ENCODE measurements around the gene POMZP3.
"Not testable (repeated sequence)": the region's sequence is repeated elsewhere in the genome, so short reads cannot be mapped to it uniquely, and the experiment has no call there.

Gene POMZP3

DNA sequence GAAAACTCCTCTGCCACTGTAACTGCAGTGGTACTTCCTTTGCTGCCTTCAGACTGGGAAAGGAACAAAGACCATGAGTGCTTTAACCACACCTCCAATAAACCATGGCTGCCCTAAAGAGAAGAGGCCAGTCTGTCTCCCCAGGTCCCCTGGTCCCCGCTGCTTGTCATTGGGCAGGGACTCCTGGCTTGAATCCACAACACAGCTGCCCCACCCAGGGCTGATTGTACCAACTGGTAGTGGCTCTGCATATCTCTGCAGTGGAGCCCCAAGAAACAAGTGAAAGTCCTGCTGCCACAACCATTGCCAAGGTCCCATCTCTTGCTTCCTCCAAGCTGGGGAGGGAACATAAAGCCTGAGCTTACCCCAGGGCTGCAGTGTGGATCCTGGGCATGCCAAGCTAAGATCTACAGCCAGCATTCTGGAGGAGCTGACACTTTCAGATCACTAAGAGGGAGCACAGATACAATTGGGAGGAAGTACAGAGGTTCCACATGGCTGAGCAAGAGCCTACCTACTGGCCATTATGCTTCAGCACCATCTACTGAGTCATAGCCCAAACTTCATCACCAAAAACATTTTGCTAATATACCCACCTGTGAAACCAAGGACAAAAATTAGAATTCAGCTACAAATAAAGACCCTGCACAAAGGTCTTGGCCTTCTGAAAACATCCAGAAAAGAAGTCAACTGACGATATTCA is 35.3 kb downstream of the POMZP3 start:
- not testable (repeated sequence) for H3K27ac ChIP-seq

DNA sequence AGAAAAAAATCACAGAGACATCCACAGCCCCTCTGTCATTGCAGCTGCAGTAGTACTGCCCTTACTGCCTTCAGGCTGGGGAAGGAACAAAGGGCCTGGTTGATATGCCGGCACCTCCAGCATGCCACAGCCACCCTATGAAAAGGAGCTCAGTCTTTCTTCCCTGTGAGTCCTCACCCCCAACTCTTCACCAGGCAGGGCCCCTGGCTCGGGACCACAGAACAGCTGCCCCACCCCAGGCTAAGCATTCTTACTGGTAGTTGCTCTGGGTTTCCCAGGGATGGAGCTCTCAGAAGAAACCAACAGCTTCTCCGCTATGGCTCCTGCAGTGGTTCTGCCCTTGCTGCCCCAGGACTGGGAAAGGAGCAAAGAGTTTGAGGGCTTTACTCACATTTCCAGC is 36.0 kb downstream of the POMZP3 start:
- not testable (repeated sequence) for H3K27ac ChIP-seq

DNA sequence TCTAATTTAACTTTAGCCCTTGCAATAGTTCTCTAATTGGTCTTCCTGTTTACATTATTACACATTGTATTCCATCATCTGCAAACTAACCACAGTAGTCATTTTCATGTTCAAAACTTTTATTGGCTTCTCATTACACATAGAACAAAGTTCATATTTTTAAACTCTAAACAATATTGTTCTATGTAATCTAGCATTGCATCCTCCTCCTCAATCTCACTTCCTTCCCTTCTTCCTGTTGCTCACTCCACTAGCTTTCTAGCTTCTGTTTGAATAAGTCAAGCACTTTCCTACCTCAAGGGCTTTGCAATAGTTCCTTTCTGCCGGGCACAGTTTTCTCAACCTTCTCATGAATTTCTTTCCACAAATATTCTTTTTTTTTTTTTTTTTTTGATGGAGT is 38.5 kb downstream of the POMZP3 start:
- H3K27ac ChIP-seq = not testable (repeated sequence)

DNA sequence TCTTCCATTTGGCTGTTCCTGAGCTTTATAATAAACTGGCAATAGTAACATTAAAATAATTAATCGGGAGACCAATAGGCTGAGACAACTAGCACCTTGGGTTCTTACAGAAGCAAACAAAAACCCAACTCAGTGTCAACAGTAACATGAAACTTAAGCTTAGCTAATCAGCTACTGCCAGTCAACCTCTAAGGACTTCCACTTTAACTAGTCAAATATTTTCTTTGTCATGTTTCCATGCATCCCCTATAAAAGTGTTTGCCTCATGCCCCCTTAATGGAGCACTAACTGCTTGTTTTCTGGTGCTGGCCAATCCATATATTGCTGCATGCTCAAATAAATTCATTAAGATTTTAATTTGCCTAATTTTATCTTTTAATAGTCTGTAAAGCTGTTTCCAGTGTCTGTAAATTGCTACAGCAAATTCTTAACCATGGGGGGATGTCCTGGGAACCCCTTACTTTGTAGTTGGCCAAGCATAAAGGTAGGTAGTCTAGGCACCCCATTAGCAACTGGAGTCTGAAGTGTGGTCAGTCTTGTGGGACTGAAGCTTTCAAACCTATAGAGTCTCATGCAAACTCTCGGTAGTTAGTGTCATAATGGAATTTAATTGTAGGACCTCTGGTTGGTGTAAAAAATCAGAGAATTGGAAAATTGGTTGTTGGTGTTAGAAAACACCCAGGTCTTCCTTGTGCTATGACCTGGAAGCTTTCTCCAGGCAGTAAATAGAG is 40.3 kb downstream of the POMZP3 start:
- not testable (repeated sequence) for H3K27ac ChIP-seq

DNA sequence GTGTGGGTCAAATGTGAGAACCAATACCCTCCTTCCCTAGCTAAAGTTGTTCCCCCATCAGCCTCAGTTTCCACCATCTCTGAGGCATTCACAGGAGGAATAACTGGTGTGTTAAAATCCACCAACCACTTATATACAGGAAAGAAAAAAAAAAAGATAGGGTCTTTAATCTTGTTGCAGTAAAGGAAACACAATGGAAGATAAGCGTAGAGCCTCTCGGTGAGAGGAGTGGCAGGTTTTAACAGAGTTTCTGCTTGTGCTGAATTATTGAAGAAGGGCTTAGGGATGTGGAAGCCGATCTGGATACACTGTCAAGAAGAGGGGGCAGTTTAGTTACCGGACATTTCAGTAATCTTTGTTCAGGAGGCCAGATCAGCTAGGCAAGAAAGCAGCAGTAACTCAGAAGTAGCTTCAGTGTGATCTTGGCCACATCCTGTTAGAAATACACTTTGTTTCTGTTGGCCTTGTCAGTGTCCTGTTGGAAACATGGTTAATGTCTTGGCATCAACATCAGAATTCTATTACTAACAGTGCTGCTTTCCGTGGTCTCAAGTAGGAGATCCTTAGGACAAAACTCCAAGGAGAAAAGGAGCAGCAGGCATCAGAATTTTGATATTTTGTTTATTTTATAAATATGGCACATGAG is 43.3 kb downstream of the POMZP3 start:
- not testable (repeated sequence) for H3K27ac ChIP-seq

DNA sequence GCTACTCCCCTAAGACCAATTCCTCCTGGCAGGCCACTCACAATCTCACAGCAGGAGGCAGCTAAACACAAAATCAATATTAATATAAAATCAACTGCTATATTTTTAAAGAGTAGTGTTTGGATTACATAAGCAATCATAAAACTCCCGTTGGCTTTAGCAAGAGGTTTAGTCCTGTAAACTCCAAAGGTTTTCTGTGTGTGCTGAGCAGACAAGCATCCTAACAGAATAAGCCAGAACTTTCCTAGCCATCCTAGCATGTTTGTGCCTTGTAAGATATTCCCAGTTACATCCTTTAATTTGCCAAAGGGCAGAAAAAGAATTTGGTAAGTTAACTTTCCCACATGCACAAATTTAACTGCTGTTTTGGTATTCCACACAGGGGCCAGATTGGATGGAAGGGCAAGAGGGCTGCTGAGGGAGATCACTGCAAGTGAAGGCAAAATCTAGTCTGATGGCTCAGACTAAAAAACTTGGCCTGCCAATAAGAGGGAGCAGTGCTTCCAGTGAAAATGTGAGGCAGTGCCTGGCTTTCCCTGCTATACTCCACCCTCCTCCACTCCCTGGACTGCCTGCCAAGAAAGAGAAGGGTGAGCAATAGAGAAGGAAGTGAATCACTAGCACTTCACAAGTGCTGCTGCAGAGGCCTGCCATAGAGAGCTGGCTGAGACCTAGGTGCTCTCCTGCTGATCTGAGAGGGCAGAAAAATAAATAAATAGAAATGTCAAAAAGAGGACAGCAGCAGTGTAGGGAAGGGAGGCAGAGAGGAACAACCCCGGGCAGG is 44.0 kb downstream of the POMZP3 start:
- not testable (repeated sequence) for H3K27ac ChIP-seq

DNA sequence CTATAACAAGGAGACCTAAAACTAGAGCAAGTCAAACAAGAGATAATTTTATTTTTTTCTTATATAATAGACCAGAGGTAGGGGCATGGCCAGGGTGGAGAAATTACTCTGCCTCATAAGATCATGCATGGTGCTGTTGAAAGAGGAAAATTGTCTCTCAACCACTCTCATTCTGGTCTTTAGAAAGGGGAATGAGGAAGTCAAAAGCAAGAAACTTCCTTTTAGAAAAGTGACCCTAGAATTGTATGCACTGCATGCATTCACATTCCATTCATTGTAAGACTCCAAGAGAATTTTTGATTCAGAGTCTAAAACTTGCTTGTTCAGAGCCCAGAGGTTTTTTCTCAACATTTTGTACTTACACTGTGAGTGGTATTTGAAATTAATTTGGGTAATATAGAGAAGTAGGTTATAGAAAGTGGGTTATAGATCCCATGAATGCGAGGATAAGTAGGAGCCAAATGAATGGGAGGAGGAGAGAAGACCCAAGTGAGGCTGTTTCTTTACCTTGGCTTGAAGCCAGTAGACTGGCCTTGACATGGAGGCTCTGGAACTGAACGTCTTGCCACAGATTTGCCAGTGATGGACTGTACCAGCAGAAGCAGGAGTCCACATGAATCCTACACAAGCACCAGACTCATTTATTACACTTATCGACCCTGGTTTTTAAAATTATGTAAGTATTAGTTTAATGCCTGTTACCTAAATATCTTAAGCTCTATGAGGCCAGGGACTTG is 51.0 kb downstream of the POMZP3 start:
- H3K27ac ChIP-seq = not testable (repeated sequence)

DNA sequence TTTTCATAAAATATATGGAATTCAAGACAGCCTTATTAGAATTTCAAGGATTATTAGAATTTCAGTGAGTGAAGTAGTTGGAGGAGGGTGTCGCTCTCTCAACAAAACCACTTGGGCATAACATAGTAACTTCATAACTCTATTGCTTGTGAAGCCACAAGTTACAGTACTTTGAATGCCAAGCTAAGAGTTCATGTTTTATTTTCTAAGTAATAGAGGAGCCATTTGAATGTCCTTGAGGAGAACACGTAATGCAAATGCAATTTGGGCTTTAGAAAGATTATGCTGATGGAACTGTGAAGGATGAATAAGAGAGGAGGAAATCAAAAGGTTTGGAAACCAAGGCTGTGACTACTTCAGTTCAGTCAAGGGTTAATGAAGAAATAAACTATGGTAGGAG is 51.6 kb downstream of the POMZP3 start:
- H3K27ac ChIP-seq = not testable (repeated sequence)

DNA sequence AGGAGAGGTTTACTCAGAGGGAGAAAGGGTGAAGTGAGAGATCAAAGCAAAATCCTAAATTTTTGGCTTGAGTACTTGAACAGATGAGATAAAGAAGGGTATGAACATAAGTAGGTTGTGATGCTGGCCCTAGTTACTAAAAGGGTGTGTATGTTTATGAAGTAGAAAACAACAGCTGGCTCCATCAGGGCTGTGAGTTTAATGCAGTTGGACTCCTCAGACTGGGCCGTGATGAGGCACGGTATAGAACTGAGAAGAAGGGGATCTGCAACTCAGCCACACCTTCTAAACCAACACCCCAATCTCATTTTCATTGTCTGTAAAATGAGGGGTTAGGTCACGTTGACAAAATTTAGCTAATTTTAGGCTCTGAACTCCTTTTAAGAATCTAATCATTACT is 54.8 kb downstream of the POMZP3 start:
- H3K27ac ChIP-seq = not testable (repeated sequence)

DNA sequence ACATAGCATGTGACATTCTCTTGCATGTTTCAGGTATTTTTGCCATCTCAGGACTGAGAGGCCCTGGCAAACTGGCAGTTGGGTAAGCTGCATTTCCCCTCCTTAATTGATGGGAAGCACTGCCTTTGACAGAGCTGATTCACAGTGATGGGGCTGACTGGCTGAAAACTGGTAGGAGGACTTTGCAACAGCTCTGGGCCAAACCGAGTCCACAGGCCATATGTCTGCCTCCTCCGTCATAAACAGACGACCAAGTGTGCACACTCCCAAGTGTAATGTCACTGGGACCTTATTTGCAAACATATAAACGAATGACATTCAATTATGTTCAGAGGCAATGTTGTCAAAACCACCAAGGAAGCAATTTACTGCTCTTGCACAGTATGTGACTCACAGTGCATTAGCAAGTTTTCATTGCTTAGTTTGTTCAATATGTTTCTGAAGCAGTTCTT is 56.7 kb downstream of the POMZP3 start:
- peak overlapping the region; percentile 41; the same call in 1 of the 2 replicates for H3K27ac ChIP-seq

DNA sequence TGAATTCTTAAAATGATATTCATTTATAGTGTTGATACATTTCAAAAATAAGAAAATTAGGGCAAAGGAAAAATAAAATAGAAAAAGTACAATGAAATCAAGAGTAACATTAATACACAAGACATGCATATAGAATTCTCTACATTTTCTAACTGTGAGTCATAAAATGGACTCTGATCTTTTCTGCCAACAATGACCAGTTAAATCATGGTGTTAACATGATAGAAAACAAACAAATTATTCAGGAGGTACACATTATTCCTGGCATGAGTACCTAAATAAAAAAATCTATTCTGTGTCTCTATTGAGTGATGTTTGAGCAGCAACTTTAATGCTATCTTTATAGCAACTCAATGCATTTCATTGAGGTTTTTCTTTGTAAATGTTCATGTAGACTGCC is 58.3 kb downstream of the POMZP3 start:
- not testable (repeated sequence) for H3K27ac ChIP-seq

DNA sequence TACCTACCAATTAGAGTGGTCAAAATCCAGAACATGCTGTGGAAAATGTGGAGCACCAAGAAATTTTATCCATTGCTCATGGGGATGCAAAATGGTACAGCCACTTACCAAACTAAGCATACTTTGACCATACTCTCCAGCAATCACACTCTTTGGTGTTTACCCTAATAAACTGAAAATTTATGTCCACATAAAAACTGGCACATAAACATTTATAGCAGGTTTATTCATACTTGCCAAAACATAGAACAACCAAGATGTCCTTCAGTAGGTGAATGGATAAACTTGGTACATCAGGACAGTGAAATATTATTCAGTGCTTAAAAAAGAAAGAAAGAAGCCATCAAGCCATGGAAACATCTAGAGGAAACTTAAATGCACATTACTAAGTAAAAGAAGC is 59.3 kb downstream of the POMZP3 start:
- not testable (repeated sequence) for H3K27ac ChIP-seq

DNA sequence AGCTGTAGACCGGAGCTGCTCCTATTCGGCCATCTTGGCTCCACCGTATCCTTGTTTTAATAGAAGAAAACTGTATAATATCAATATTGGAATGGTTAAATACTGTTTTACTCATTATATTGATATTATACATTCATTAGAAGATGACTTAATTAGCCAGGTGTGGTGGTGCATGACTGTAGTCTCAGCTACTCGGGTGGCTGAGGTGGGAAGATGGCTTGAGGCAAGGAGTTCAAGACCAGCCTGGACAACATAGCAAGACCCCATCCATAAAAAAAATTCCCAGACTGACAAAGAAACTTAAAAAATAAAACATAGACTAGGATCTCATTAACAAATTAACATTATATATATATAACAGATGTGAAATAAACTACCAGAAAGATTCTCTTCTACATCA is 59.8 kb downstream of the POMZP3 start:
- not testable (repeated sequence) for H3K27ac ChIP-seq

DNA sequence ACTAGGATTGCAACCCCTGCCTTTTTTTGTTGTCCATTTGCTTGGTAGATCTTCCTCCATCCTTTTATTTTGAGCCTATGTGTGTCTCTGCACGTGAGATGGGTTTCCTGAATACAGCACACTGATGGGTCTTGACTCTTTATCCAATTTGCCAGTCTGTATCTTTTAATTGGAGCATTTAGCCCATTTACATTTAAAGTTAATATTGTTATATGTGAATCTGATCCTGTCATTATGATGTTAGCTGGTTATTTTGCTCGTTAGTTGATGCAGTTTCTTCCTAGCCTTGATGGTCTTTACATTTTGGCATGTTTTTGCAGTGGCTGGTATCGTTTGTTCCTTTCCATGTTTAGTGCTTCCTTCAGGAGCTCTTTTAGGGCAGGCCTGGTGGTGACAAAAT is 62.1 kb downstream of the POMZP3 start:
- H3K27ac ChIP-seq = not testable (repeated sequence)

DNA sequence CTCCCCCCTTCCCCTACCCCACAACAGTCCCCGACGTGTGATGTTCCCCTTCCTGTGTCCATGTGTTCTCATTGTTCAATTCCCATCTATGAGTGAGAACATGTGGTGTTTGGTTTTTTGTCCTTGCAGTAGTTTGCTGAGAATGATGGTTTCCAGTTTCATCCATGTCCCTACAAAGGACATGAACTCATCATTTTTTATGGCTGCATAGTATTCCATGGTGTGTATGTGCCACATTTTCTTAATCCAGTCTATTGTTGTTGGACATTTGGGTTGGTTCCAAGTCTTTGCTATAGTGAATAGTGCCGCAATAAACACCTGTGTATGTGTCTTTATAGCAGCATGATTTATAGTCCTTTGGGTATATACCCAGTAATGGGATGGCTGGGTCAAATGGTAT is 65.7 kb downstream of the POMZP3 start:
- not testable (repeated sequence) for H3K27ac ChIP-seq

DNA sequence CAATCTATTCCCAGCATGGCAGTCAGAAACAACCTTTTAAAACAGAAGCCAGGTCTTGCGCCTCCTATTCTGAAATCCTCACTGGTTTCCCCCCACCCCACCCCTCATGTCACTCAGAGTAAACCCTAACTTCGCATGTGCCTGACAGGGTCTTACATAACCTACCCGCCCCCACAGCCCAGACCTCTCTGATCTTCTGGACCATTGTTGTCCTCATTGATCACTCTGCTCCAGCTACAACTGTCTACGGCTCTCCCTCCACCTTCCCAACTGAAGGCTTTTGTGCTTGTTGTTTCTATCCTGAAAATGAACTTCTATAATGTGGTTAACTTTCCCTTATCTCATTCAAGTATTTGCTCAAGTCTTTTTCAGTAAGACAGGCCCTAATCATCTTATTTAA is 66.9 kb downstream of the POMZP3 start:
- not testable (repeated sequence) for H3K27ac ChIP-seq

Data from VCaP (cell line).